GM18951 (cell line): ENCODE measurements around the gene WBP1.

ENCODE experiments used
- POLR2A ChIP-seq: IDR thresholded peaks from 4 replicates; pipeline ENCODE4 v1.6.1; 2011; ENCODE audit warnings: mild to moderate bottlenecking; ENCODE audit not compliant: insufficient read length, insufficient read depth; ENCODE audit errors: extremely low read depth
- in situ Hi-C: fragments of 300-500 bp; cut with MboI; formaldehyde crosslinking; loops from one replicate; pipeline ENCODE4 v1.12.0; 2022; ENCODE audit warnings: low sequenced_read_pairs, mixed read lengths, inconsistent platforms; ENCODE audit not compliant: unreplicated experiment

The WBP1 gene

GRCh38 chr2:74423231-74424095 is 34.8 kb upstream of the WBP1 start:
- no peak for TF ChIP-seq POLR2A
- in situ Hi-C loops, result no loop called here

- in situ Hi-C loops, result no loop called here
- no peak for TF ChIP-seq POLR2A
Measured at GRCh38 chr2:74424139-74424992, 33.9 kb upstream of the WBP1 start.

GRCh38 chr2:74424995-74425406 is 33.2 kb upstream of the WBP1 start:
- TF ChIP-seq POLR2A, result no peak
- in situ Hi-C loops, result no loop called here

GRCh38 chr2:74425523-74425922 is 32.7 kb upstream of the WBP1 start:
- TF ChIP-seq POLR2A, result no peak

GRCh38 chr2:74426181-74426758 is 32.0 kb upstream of the WBP1 start:
- in situ Hi-C loops, result no loop called here
- TF ChIP-seq POLR2A, result no peak

More at GRCh38 chr2:74425523-74425922, 32.7 kb upstream of the WBP1 start:
- in situ Hi-C loops, result no loop called here

GRCh38 chr2:74427551-74427950 is 30.7 kb upstream of the WBP1 start:
- no peak for TF ChIP-seq POLR2A
- in situ Hi-C loops, result no loop called here

GRCh38 chr2:74428675-74429074 is 29.6 kb upstream of the WBP1 start:
- TF ChIP-seq POLR2A, result no peak
- in situ Hi-C loops, result no loop called here

GRCh38 chr2:74429487-74430451 is 28.5 kb upstream of the WBP1 start:
- in situ Hi-C loops, result no loop called here
- no peak for TF ChIP-seq POLR2A

GRCh38 chr2:74430502-74430901 is 27.7 kb upstream of the WBP1 start:
- TF ChIP-seq POLR2A, result no peak
- in situ Hi-C loops, result no loop called here

GRCh38 chr2:74436111-74436805 is 22.0 kb upstream of the WBP1 start:
- TF ChIP-seq POLR2A, result no peak
- in situ Hi-C loops, result no loop called here

GRCh38 chr2:74436848-74437695 is 21.2 kb upstream of the WBP1 start:
- in situ Hi-C loops, result no loop called here
- no peak for TF ChIP-seq POLR2A
